Fibroblast of lung (primary cell): Measurements from ENCODE around the gene MARK4. TPM values are rescaled to one million over a fixed set of nuclear protein-coding genes. Genes with fewer than 3 reads are reported as not detected.
"Not testable (repeated sequence)": the region's sequence is repeated elsewhere in the genome, so short reads cannot be mapped to it uniquely, and the experiment has no call there.

ENCODE experiments used
- DNase-seq, 2 donors: peaks; one replicate each; pipeline versions ENCODE4 v3.0.0 to v3.0.0-alpha.2; 2010; ENCODE audit warnings: low read depth in 2 of 2
- H2AFZ ChIP-seq: 2 replicates; pipeline ENCODE4 v1.5.1; 2012; ENCODE audit warnings: low read length, control low read depth, inconsistent platforms
- H3K27ac ChIP-seq: 2 replicates; pipeline ENCODE4 v1.5.1; 2011; ENCODE audit warnings: low read length, control low read depth; ENCODE audit not compliant: insufficient read depth
- H3K27me3 ChIP-seq: 2 replicates; pipeline ENCODE4 v1.5.1; 2011; ENCODE audit warnings: mild to moderate bottlenecking, low read length; ENCODE audit not compliant: control insufficient read depth, insufficient read depth
- H3K36me3 ChIP-seq: 2 replicates; pipeline ENCODE4 v1.5.1; 2011; ENCODE audit warnings: low read length; ENCODE audit not compliant: control insufficient read depth, insufficient read depth
- H3K4me1 ChIP-seq: 2 replicates; pipeline ENCODE4 v1.5.1; 2011; ENCODE audit warnings: low read length; ENCODE audit not compliant: control insufficient read depth, insufficient read depth; ENCODE audit errors: extremely low read depth
- H3K4me2 ChIP-seq: 2 replicates; pipeline ENCODE4 v1.5.1; 2011; ENCODE audit warnings: low read length, control low read depth; ENCODE audit not compliant: insufficient read depth; ENCODE audit errors: extremely low read depth
- H3K4me3 ChIP-seq, 4 experiments: fragments of 200-600 bp in 1 of 4; sonication (generic) in 1 of 4; replicated peaks in 1 of 4; 2 replicates each; pipeline ENCODE4 v1.5.1; 2011 to 2016; ENCODE audit warnings: low read length in 4 of 4, low read depth in 3 of 4, mild to moderate bottlenecking in 3 of 4, control low read depth in 2 of 4, inconsistent platforms in 1 of 4, mixed read lengths in 1 of 4; ENCODE audit not compliant: insufficient read depth in 1 of 4; ENCODE audit errors: control extremely low read depth in 1 of 4
- H3K79me2 ChIP-seq: 2 replicates; pipeline ENCODE4 v1.5.1; 2012; ENCODE audit warnings: mild to moderate bottlenecking, low read length, inconsistent platforms; ENCODE audit not compliant: control insufficient read depth, insufficient read depth
- H3K9ac ChIP-seq: 2 replicates; pipeline ENCODE4 v1.5.1; 2011; ENCODE audit warnings: mild to moderate bottlenecking, low read length, control low read depth; ENCODE audit not compliant: insufficient read depth
- H3K9me3 ChIP-seq: 2 replicates; pipeline ENCODE4 v1.5.1; 2012; ENCODE audit warnings: low read depth, low read length; ENCODE audit not compliant: control insufficient read depth, insufficient read depth
- H4K20me1 ChIP-seq: 2 replicates; pipeline ENCODE4 v1.5.1; 2011; ENCODE audit warnings: low read length; ENCODE audit not compliant: control insufficient read depth, insufficient read depth; ENCODE audit errors: extremely low read depth
- CTCF ChIP-seq, 2 donors: IDR thresholded peaks in 1 of 2; conservative IDR thresholded peaks in 1 of 2; 1 replicate in 1 of 2; 2 replicates in 1 of 2; pipeline ENCODE4 v1.5.1; 2011 to 2012; ENCODE audit warnings: low read length in 2 of 2, control low read depth in 1 of 2, inconsistent platforms in 1 of 2, low read depth in 1 of 2, mild to moderate bottlenecking in 1 of 2
- EZH2 ChIP-seq: IDR thresholded peaks from 2 replicates; pipeline ENCODE4 v1.5.1; 2012; ENCODE audit warnings: low read length, control low read depth, mild to moderate bottlenecking; ENCODE audit errors: missing control alignments
- polyA plus RNA-seq, 2 donors: library from polyadenylated mRNA; depleted of rRNA in 1 of 2; stranded (reverse) in 1 of 2; unstranded in 1 of 2; fragments of >200 nt; gene quantifications; 2 replicates each; pipeline ENCODE4 v1.2.1, GENCODE V29; 2011 to 2012; ENCODE audit warnings: missing spikeins in 1 of 2
- total RNA-seq: library from RNA; depleted of rRNA; stranded (reverse); fragments of >200 nt; gene quantifications from 2 replicates; pipeline ENCODE4 v1.2.1, GENCODE V29; 2014

Gene MARK4
- total and polyA plus RNA-seq, 2 donors (not counting 1 experiment from before 2014, with no cell fraction given), result 8.9 to 14.1 TPM

- Histone ChIP-seq H2AFZ (no peak overlapping the region), H3K79me2 (no peaks in the 10 kb centered on the region), H3K9me3 (no peaks in the 10 kb centered on the region), H3K4me2 (no peak overlapping the region), H3K4me1 (no peaks in the 10 kb centered on the region), H3K9ac (no peak overlapping the region), H4K20me1 (no peaks in the 10 kb centered on the region), H3K4me3 (no peak overlapping the region), H3K36me3 (no peaks in the 10 kb centered on the region), H3K27me3 (no peaks in the 10 kb centered on the region), H3K27ac (no peak overlapping the region)
- TF ChIP-seq CTCF (conservative IDR thresholded peaks at IDR 0.05 in 1 of 2, IDR thresholded peaks at IDR 0.05 in 1 of 2; ENCODE audit: low read depth in 1 of 2, low read length in 2 of 2), result no peak
- no peak for TF ChIP-seq EZH2
- no peak for DNase-seq
Measured at GRCh38 chr19:45331411-45331810, 80.3 kb downstream of the MARK4 start.

GRCh38 chr19:45333609-45334303 lies 82.7 kb downstream of the MARK4 start:
- Histone ChIP-seq H3K4me2 (no peak overlapping the region), H3K9me3 (no peaks in the 10 kb centered on the region), H3K27ac (no peak overlapping the region), H3K4me3 (no peak overlapping the region), H3K4me1 (no peaks in the 10 kb centered on the region), H3K79me2 (no peaks in the 10 kb centered on the region), H4K20me1 (no peaks in the 10 kb centered on the region), H3K36me3 (no peaks in the 10 kb centered on the region), H3K27me3 (no peaks in the 10 kb centered on the region), H2AFZ (no peak overlapping the region), H3K9ac (no peak overlapping the region)
- TF ChIP-seq EZH2 (no peak), CTCF (conservative IDR thresholded peaks at IDR 0.05 in 1 of 2, IDR thresholded peaks at IDR 0.05 in 1 of 2; ENCODE audit: low read depth in 1 of 2, low read length in 2 of 2) (no peak)
- DNase-seq, result no peak

- not testable (repeated sequence) for H3K79me2 ChIP-seq, H3K4me3 ChIP-seq, H3K36me3 ChIP-seq, H3K9ac ChIP-seq, H2AFZ ChIP-seq, H3K9me3 ChIP-seq, DNase-seq, H3K4me1 ChIP-seq, H3K27me3 ChIP-seq, H3K4me2 ChIP-seq, H4K20me1 ChIP-seq, H3K27ac ChIP-seq
Measured at GRCh38 chr19:45334881-45335280, 83.8 kb downstream of the MARK4 start.
